ENCODE measurements around the gene USP33. TPM values are rescaled to one million over a fixed set of nuclear protein-coding genes. Genes with fewer than 3 reads are reported as not detected.

The USP33 gene
- total RNA-seq, 4 donors from 2014 or later, result 50.9 to 90.5 (median 69.4) TPM

- in situ Hi-C loops (cut with MboI; ENCODE audit: low pct_ligation_motif_present in 1 of 4, low pct_unique_long_range_greater_than_20kb in 1 of 4, low sequenced_read_pairs in 3 of 4) (no loop called here), intact Hi-C loops (cut with DNase I; ENCODE audit: low total_unique reads) (no loop called here)
- WGBS, 2 donors (ENCODE audit: low coverage in 1 of 2), result 50 to 65% methylated on average over 1 of the region's 1 CpG
- Histone ChIP-seq H3K4me3 (no peak overlapping the region), H3K27ac (no peak overlapping the region), H3K9me3 (no peaks in the 10 kb centered on the region), H3K27me3 (no peaks in the 10 kb centered on the region), H3K36me3 (no peaks in the 10 kb centered on the region), H3K4me1 (peaks cover 8 to 38% (median 16%) of the 10 kb centered on the region in 4 donors)
- TF ChIP-seq POLR2A (IDR thresholded peaks at IDR 0.05) (no peak), POLR2AphosphoS5 (IDR thresholded peaks at IDR 0.05) (no peak), EP300 (IDR thresholded peaks at IDR 0.05; ENCODE audit: low read depth) (no peak)
- TF ChIP-seq, protein P1, sequence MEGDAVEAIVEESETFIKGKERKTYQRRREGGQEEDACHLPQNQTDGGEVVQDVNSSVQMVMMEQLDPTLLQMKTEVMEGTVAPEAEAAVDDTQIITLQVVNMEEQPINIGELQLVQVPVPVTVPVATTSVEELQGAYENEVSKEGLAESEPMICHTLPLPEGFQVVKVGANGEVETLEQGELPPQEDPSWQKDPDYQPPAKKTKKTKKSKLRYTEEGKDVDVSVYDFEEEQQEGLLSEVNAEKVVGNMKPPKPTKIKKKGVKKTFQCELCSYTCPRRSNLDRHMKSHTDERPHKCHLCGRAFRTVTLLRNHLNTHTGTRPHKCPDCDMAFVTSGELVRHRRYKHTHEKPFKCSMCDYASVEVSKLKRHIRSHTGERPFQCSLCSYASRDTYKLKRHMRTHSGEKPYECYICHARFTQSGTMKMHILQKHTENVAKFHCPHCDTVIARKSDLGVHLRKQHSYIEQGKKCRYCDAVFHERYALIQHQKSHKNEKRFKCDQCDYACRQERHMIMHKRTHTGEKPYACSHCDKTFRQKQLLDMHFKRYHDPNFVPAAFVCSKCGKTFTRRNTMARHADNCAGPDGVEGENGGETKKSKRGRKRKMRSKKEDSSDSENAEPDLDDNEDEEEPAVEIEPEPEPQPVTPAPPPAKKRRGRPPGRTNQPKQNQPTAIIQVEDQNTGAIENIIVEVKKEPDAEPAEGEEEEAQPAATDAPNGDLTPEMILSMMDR (IDR thresholded peaks at IDR 0.05), result no peak
- DNase-seq, result no peak
These were observed 85.8 kb downstream of the USP33 start for GRCh38 chr1:77673716-77674355.

DNA sequence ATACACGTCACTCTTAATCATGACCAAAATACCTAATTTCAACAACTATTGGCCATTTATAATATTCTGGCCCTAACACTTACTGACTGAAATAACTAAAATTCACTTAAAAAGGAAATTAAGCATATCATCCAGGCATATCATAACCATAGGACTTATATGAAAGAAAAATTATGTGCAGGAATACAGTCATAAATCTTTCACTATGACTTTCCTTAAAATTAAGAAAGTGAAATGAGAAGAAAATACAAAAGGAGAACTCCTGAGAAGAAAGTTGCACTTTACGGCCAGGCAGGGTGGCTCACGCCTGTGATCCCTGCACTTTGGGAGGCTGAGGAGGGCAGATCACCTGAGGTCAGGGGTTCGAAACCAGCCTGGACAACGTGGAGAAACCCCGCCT is 86.6 kb downstream of the USP33 start:
- in situ Hi-C loops (cut with MboI; ENCODE audit: low pct_ligation_motif_present in 1 of 4, low pct_unique_long_range_greater_than_20kb in 1 of 4, low sequenced_read_pairs in 3 of 4), result no loop called here
- H3K36me3 ChIP-seq, result no peaks in the 10 kb centered on the region
- 85 to 100% methylated on average over 1 to 6 of the region's 6 CpGs for WGBS, 2 donors (ENCODE audit: low coverage in 1 of 2)
- H3K27ac ChIP-seq, result no peak overlapping the region
- intact Hi-C loops (cut with DNase I; ENCODE audit: low total_unique reads), result no loop called here
- H3K9me3 ChIP-seq, result no peaks in the 10 kb centered on the region
- peaks cover 2 to 30% (median 9%) of the 10 kb centered on the region in 4 donors for H3K4me1 ChIP-seq
- no peak for TF ChIP-seq POLR2A (IDR thresholded peaks at IDR 0.05)
- TF ChIP-seq EP300 (IDR thresholded peaks at IDR 0.05; ENCODE audit: low read depth), result no peak
- TF ChIP-seq POLR2AphosphoS5 (IDR thresholded peaks at IDR 0.05), result no peak
- TF ChIP-seq, protein P1 (IDR thresholded peaks at IDR 0.05), result no peak
- DNase-seq, result no peak
- H3K4me3 ChIP-seq, result no peak overlapping the region
- no peaks in the 10 kb centered on the region for H3K27me3 ChIP-seq

DNA sequence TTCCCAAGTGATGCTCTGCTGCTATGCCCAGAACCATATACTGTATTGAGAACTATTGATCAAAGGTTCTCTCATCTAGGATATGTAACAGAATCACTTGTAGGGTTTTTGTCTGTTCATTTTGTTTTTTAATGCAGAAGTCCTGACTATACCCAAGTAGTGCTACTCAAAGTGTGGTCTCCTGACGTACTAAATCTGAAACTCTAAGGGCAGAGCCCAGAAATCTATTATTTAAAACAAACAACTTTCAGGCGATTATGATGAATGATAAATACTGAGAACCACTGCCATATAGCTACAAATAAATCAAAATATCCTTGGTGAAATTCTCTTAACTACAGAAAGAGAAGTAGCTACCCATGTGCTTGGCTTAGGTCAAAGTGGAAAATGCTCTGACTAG is 87.3 kb downstream of the USP33 start:
- WGBS, 2 donors (ENCODE audit: low coverage in 1 of 2), result 65 to 73% methylated on average over 2 of the region's 2 CpGs
- peaks cover 0 to 31% (median 8%) of the 10 kb centered on the region in 4 donors for H3K4me1 ChIP-seq
- intact Hi-C loops (cut with DNase I; ENCODE audit: low total_unique reads), result no loop called here

GRCh38 chr1:77671836-77672235 is 87.8 kb downstream of the USP33 start:
- in situ Hi-C loops (cut with MboI; ENCODE audit: low pct_ligation_motif_present in 1 of 4, low pct_unique_long_range_greater_than_20kb in 1 of 4, low sequenced_read_pairs in 3 of 4), result no loop called here
- WGBS, 2 donors (ENCODE audit: low coverage in 1 of 2), result 40 to 65% methylated on average over 5 of the region's 5 CpGs
- no peaks in the 10 kb centered on the region for H3K36me3 ChIP-seq

More for the DNA sequence above, 87.3 kb downstream of the USP33 start:
- no peak overlapping the region for H3K27ac ChIP-seq
- no peak for TF ChIP-seq EP300 (IDR thresholded peaks at IDR 0.05; ENCODE audit: low read depth)
- TF ChIP-seq, protein P1 (IDR thresholded peaks at IDR 0.05), result no peak
- no peak for TF ChIP-seq POLR2AphosphoS5 (IDR thresholded peaks at IDR 0.05)
- TF ChIP-seq POLR2A (IDR thresholded peaks at IDR 0.05), result no peak
- in situ Hi-C loops (cut with MboI; ENCODE audit: low pct_ligation_motif_present in 1 of 4, low pct_unique_long_range_greater_than_20kb in 1 of 4, low sequenced_read_pairs in 3 of 4), result no loop called here
- no peaks in the 10 kb centered on the region for H3K36me3 ChIP-seq
- H3K4me3 ChIP-seq, result no peak overlapping the region
- no peaks in the 10 kb centered on the region for H3K9me3 ChIP-seq
- no peak for DNase-seq
- no peaks in the 10 kb centered on the region for H3K27me3 ChIP-seq

More at GRCh38 chr1:77671836-77672235, 87.8 kb downstream of the USP33 start:
- intact Hi-C loops (cut with DNase I; ENCODE audit: low total_unique reads), result no loop called here
- H3K9me3 ChIP-seq, result no peaks in the 10 kb centered on the region
- DNase-seq, result no peak
- H3K4me1 ChIP-seq, result peaks cover 0 to 36% (median 8%) of the 10 kb centered on the region in 4 donors
- H3K27ac ChIP-seq, result no peak overlapping the region
- H3K4me3 ChIP-seq, result no peak overlapping the region
- H3K27me3 ChIP-seq, result no peaks in the 10 kb centered on the region
- TF ChIP-seq POLR2A (IDR thresholded peaks at IDR 0.05) (no peak), EP300 (IDR thresholded peaks at IDR 0.05; ENCODE audit: low read depth) (no peak), POLR2AphosphoS5 (IDR thresholded peaks at IDR 0.05) (no peak)
- TF ChIP-seq, protein P1 (IDR thresholded peaks at IDR 0.05), result no peak
